GM12874 (cell line): ENCODE measurements around the gene APOBEC3B.

Source experiments
- TF ChIP-seq, protein P1 (sequence below): IDR thresholded peaks from 2 replicates; pipeline ENCODE4 v1.5.1; 2011; ENCODE audit warnings: low read depth, mild to moderate bottlenecking, control low read depth, low read length, moderate library complexity; ENCODE audit not compliant: insufficient read depth

The APOBEC3B gene

DNA sequence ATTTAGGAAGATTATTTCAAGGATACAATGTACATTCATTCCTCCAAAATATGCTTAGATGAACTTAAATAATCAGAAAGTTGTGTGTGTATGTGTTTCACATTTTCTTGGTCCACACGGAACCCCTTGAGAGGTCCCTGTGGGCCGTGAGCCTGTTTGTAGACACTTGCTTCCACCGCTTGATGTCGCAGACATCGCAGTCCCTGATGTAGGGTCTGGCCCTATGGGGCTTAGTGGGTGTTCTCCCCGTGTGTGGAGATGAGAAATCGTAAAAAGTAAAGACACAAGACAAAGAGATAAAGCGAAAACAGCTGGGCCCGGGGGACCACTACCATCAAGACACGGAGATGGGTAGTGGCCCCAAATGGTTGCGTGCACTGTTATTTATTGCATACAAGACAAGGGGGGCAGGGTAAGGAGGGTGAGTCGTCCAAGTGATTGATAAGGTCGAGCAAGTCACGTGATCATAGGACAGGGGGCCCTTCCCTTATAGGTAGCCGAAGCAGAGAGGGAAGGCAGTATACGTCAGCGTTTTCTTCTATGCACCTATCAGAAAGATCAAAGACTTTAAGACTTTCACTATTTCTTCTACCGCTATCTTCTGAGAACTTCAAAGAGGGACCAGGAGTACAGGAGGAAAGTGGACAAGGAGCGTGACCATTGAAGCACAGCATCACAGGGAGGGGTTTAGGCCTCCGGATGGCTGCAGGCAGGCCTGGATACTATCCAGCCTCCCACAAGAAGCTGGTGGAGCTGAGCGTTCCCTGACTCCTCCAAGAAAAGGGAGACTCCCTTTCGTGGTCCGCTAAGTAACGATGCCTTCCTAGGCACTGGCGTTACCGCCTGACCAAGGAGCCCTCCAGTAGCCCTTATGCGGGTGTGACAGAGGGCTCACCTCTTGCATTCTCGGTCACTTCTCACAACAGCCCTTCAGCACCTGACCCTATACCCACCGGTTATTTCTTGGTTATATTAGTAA, 30.7 kb downstream of the APOBEC3B start:
- TF ChIP-seq, protein P1, sequence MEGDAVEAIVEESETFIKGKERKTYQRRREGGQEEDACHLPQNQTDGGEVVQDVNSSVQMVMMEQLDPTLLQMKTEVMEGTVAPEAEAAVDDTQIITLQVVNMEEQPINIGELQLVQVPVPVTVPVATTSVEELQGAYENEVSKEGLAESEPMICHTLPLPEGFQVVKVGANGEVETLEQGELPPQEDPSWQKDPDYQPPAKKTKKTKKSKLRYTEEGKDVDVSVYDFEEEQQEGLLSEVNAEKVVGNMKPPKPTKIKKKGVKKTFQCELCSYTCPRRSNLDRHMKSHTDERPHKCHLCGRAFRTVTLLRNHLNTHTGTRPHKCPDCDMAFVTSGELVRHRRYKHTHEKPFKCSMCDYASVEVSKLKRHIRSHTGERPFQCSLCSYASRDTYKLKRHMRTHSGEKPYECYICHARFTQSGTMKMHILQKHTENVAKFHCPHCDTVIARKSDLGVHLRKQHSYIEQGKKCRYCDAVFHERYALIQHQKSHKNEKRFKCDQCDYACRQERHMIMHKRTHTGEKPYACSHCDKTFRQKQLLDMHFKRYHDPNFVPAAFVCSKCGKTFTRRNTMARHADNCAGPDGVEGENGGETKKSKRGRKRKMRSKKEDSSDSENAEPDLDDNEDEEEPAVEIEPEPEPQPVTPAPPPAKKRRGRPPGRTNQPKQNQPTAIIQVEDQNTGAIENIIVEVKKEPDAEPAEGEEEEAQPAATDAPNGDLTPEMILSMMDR: no peak

DNA sequence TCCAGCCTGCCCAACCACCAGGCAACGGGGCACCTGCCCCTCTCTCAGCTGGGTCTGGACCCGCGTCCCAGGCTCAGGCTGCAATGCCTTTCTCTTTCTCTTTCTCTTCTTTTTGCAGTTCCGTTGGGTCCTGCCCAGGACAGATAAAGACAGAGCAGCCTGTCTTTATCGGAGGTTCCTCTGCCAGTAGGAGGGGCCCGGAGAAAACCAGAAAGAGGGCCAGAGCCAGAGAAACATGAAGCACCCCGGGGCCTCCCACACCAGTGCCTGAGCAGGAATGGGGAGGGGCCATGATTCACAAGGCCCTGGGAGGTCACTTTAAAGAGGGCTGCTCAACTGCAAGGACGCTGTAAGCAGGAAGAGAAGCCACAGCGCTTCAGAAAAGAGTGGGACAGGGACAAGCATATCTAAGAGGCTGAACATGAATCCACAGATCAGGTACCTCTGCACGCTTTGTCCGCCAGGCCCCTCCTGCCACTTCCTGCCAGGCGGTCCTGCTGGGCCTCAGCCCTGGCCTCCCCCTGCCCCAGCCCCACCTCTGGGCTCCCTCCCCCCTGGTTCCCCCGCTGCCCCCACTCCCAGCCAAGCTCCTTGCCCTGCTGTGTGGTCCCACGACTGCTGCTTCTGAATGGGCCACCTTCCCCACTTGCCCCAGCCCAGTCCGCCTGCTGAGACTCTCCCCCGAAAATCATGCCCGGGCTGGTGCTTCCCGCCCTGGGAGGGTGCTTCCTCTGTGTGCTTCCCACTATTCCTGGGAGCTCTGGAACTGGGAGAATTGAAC, 32.0 kb downstream of the APOBEC3B start, which contains the start of gene APOBEC3C:
Gene APOBEC3C (plus strand): TSS at position 316 of the 781 bp plus-strand sequence. CDS start 106 bp downstream, at position 422.
- TF ChIP-seq, protein P1: no peak

DNA sequence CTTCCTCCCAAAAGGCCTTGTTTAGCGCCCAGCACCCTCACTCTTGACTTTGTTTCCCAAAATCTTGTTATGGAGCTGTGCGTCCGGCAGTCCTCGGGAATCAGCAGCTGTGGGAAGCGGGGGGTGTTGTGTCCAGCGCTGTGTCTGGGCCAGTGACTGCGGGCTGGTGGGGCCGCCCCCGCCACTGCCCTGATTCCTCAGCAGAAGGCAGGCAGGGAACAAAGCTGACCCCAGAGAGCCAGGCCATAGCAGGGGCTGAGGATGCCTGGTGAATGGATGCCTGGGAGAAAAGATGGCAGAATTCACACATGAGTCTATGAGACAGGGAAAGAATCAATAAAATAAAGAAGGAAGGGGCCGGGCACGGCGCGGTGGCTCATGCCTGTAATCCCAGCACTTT, 34.4 kb downstream of the APOBEC3B start:
- TF ChIP-seq, protein P1: no peak

DNA sequence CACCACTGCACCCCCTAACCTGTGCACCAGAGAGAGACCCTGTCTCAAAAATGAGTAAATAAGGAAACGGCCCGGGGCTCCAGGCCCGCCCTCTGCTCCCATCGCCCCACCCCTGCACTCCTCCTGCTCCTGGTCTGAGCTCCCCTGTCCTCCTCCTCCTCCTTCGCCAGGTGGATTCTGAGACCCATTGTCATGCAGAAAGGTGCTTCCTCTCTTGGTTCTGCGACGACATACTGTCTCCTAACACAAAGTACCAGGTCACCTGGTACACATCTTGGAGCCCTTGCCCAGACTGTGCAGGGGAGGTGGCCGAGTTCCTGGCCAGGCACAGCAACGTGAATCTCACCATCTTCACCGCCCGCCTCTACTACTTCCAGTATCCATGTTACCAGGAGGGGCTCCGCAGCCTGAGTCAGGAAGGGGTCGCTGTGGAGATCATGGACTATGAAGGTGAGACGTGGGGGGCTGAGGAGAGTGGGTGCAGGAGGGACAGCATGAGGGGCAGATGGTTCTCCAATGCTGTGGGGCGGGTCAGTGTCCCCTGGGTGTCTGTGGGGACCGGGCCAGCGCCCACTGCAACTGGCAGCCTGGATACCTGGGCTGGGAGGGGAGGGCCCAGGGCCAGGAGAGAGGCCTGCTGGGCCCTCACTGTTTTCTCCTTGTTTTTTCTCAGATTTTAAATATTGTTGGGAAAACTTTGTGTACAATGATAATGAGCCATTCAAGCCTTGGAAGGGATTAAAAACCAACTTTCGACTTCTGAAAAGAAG, 35.6 kb downstream of the APOBEC3B start:
- TF ChIP-seq, protein P1: no peak

DNA sequence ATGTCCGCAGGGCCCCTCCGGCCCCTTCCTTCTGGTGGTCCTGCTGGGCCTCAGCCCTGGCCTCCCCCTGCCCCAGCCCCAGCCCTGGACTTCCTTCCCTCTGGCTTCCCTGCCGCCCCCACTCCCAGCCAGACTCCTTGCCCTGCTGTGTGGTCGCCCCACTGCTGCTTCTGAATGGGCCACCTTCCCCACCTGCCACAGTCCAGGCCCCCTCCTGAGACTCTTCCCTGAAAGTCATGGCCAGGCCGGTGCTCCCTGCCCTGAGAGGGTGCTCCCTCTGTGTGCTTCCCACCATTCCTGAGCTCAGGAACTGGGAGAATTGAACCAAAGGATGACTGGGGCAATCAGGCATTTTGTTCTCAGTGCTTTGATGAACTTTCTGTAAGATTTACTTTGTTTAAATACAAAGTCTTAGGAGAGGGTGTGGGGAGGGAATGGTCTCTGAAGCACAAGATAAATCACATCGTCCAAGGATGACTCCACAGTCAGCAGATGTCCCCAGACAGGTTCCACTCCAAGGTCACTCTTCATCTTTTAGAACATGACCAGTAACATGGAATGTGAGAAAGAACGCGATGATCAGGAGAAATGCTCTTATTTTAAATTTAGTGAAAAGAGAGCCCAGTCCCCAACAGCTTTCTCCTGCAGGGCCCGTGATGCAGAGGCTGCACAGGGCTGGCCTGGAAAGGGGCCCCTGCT, 39.6 kb downstream of the APOBEC3B start:
- TF ChIP-seq, protein P1: no peak

DNA sequence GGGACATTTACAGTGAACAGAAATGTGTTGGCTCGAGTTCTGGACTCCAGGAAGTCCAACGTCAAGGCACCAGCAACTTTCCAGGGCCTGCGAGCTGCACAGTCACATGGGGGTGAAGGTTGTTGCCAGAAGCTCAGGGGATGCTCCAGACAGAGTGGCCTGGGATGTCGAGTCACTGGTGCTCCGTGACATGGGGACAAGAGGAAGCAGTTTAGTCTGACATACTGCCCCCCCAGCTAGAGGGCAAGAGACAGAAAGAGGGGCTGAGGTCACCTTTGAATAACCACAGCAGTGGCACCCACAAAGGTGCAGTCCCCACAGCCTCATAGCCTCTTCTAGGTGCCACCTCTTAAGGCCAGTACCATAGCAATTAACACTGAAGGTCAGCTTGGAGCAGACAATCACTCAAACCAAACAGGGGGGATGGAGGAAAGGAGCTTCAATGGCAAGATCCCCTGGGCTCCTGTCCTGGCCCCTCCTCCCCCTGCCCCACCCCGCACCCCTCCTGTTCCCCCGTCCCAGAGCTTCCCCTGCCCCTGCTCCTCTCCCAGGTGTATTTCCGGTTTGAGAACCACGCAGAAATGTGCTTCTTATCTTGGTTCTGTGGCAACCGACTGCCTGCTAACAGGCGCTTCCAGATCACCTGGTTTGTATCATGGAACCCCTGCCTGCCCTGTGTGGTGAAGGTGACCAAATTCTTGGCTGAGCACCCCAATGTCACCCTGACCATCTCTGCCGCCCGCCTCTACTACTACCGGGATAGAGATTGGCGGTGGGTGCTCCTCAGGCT, 42.6 kb downstream of the APOBEC3B start:
- TF ChIP-seq, protein P1: no peak
